ENCODE measurements around the gene STAT6.

STAT6 gene

GRCh38 chr12:57106021-57106708 lies 5.0 kb downstream of the STAT6 start:
- peaks cover 63% of the 10 kb centered on the region for H3K4me1 Mint-ChIP-seq
- CTCF ChIA-PET: interaction anchor here (0.9 to 1.3 kb wide), 3 partner anchors 12 to 105 kb away, joined by 3 read pairs; no protein-coding TSS in a partner anchor
- H3K27ac Mint-ChIP-seq: peak overlapping the region; percentile 7
- H3K36me3 Mint-ChIP-seq: peaks cover 48% of the 10 kb centered on the region
- DNase-seq: no peak
- no peaks in the 10 kb centered on the region for H3K27me3 Mint-ChIP-seq
- no peaks in the 10 kb centered on the region for H3K9me3 Mint-ChIP-seq
- H3K4me3 Mint-ChIP-seq: no peak overlapping the region

GRCh38 chr12:57105011-57105753 lies 6.0 kb downstream of the STAT6 start:
- Mint-ChIP-seq H3K27me3 (no peaks in the 10 kb centered on the region), H3K36me3 (peaks cover 49% of the 10 kb centered on the region), H3K9me3 (no peaks in the 10 kb centered on the region), H3K4me3 (no peak overlapping the region), H3K4me1 (peaks cover 70% of the 10 kb centered on the region), H3K27ac (no peak overlapping the region)
- CTCF ChIA-PET: interaction anchor here (1.1 to 2.4 kb wide), 4 partner anchors 11 to 104 kb away, joined by 3 to 6 read pairs (median 4); no protein-coding TSS in a partner anchor
- no peak for DNase-seq

GRCh38 chr12:57104292-57104910 lies 6.8 kb downstream of the STAT6 start:
- Mint-ChIP-seq H3K36me3 (peaks cover 54% of the 10 kb centered on the region), H3K4me1 (peaks cover 68% of the 10 kb centered on the region), H3K4me3 (no peak overlapping the region), H3K27ac (no peak overlapping the region), H3K27me3 (no peaks in the 10 kb centered on the region), H3K9me3 (no peaks in the 10 kb centered on the region)
- CTCF ChIA-PET: interaction anchor here (1.2 to 2.4 kb wide), 3 partner anchors 8 to 71 kb away, joined by 4 to 6 read pairs (median 5); no protein-coding TSS in a partner anchor
- DNase-seq: no peak

GRCh38 chr12:57103856-57104255 lies 7.3 kb downstream of the STAT6 start:
- H3K27ac Mint-ChIP-seq: no peak overlapping the region
- H3K36me3 Mint-ChIP-seq: peaks cover 57% of the 10 kb centered on the region
- CTCF ChIA-PET: interaction anchor here (1.5 to 2.4 kb wide), 2 partner anchors 8 to 12 kb away, joined by 5 to 6 read pairs; no protein-coding TSS in a partner anchor
- no peaks in the 10 kb centered on the region for H3K27me3 Mint-ChIP-seq
- H3K9me3 Mint-ChIP-seq: no peaks in the 10 kb centered on the region
- peaks cover 71% of the 10 kb centered on the region for H3K4me1 Mint-ChIP-seq
- DNase-seq: no peak
- no peak overlapping the region for H3K4me3 Mint-ChIP-seq

DNA sequence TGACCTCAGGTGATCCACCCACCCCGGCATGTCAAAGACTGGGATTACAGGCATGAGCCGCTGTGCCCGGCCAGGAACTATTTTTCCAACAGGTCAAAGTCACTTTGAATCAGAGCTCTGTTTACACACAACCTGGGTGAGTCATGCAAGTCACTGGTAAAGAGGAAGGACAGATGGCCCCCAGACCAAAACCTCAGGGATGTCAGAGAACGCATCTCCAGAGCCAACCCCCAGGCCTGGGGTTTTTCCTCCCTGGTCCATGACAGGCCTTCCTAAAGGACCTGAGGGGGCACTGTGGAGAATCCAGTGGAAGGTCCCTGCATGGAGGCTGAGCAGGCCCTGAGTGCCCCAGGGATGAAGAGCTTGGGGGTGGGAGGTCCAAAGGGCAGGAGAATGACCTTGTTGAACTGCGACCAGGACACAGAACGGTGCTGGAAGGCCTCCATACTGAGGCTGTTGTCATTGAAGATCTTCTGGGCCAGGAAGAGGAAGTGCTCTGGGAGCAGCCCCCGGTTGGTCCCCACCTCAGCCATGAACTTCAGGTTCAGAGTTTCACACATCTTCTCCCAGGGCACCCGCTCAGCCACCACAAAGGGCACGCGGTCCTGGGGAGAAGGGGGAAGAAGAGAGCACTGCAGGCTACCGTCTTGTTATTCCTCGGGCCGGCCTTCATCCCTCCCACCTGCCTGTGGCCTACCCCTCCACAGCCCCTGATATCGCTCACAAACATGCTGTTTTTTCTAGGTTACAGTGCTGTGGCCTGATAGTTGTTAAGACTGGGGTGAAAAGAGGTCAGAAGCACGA lies 9.1 kb downstream of the STAT6 start:
- Mint-ChIP-seq H3K4me1 (peaks cover 56% of the 10 kb centered on the region), H3K27me3 (no peaks in the 10 kb centered on the region), H3K4me3 (no peak overlapping the region), H3K27ac (peak overlapping the region; percentile 58), H3K36me3 (peaks cover 58% of the 10 kb centered on the region), H3K9me3 (no peaks in the 10 kb centered on the region)
- CTCF ChIA-PET: interaction anchor here (0.9 to 2.4 kb wide), 3 partner anchors 10 to 31 kb away, joined by 3 to 6 read pairs (median 5); partner anchors contain the start of gene STAT6
- no peak for DNase-seq

DNA sequence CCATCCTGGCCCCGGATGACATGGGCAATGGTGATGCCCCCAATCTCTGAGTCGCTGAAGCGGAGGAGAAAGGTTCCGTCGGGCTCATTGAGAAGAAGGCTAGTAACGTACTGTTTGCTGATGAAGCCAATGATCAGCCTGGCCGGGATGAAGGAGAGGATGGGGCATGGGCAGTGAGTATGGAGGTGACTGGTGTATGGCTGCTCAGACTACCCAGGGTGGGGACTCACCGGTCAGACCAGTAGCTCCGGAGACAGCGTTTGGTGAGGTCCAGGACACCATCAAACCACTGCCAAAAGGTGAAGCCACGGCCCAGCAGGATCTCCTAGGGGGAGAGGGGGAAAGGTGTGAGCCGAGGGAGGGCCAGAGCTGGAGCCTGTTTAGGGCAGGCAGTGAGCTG lies 11.4 kb downstream of the STAT6 start:
- Mint-ChIP-seq H3K9me3 (no peaks in the 10 kb centered on the region), H3K4me3 (no peak overlapping the region), H3K36me3 (peaks cover 58% of the 10 kb centered on the region), H3K27me3 (no peaks in the 10 kb centered on the region), H3K4me1 (peaks cover 60% of the 10 kb centered on the region), H3K27ac (peak overlapping the region; percentile 59)
- DNase-seq: no peak
- CTCF ChIA-PET: interaction anchor here (1.0 to 10.4 kb wide), 7 partner anchors 10 to 68 kb away, joined by 3 to 100 read pairs (median 5); partner anchors contain the start of genes NEMP1 and STAT6

GRCh38 chr12:57099047-57099714 lies 12.0 kb downstream of the STAT6 start:
- H3K27me3 Mint-ChIP-seq: no peaks in the 10 kb centered on the region
- peaks cover 55% of the 10 kb centered on the region for H3K36me3 Mint-ChIP-seq
- no peak overlapping the region for H3K4me3 Mint-ChIP-seq
- peaks cover 62% of the 10 kb centered on the region for H3K4me1 Mint-ChIP-seq
- no peaks in the 10 kb centered on the region for H3K9me3 Mint-ChIP-seq
- CTCF ChIA-PET: interaction anchor here (1.0 to 10.4 kb wide), 7 partner anchors 9 to 68 kb away, joined by 3 to 100 read pairs (median 5); partner anchors contain the start of genes NEMP1 and STAT6
- peak overlapping the region; percentile 66 for H3K27ac Mint-ChIP-seq
- DNase-seq: no peak

- Mint-ChIP-seq H3K4me1 (peaks cover 65% of the 10 kb centered on the region), H3K27me3 (no peaks in the 10 kb centered on the region), H3K9me3 (no peaks in the 10 kb centered on the region), H3K36me3 (peaks cover 55% of the 10 kb centered on the region), H3K4me3 (no peak overlapping the region), H3K27ac (peak overlapping the region; percentile 66)
- CTCF ChIA-PET: interaction anchor here (1.2 to 10.4 kb wide), 4 partner anchors 8 to 67 kb away, joined by 3 to 100 read pairs (median 5); partner anchors contain the start of gene STAT6
- DNase-seq: no peak
These were observed 12.6 kb downstream of the STAT6 start for GRCh38 chr12:57098546-57098945.

DNA sequence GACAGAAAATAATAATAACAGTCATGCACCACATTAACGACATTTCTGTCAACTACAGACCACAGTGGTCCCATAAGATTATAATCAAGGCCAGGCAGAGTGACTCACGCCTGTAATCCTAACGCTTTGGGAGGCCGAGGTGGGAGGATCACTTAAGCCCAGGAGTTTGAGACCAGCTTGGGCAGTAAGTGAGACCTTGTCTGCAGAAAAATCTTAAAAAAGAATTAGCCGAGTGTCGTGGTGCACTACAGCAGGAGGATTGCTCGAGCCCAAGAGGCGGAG lies 13.7 kb downstream of the STAT6 start:
- Mint-ChIP-seq H3K27ac (no peak overlapping the region), H3K9me3 (no peaks in the 10 kb centered on the region), H3K27me3 (no peaks in the 10 kb centered on the region), H3K4me1 (peaks cover 71% of the 10 kb centered on the region), H3K36me3 (peaks cover 57% of the 10 kb centered on the region), H3K4me3 (no peak overlapping the region)
- CTCF ChIA-PET: interaction anchor here (1.0 to 10.4 kb wide), 2 partner anchors 13 to 27 kb away, joined by 3 to 100 read pairs; partner anchors contain the start of gene STAT6
- no peak for DNase-seq

- CTCF ChIA-PET: interaction anchor here (1.0 to 10.4 kb wide), 4 partner anchors 14 to 28 kb away, joined by 3 to 100 read pairs (median 6); partner anchors contain the start of gene STAT6
- peaks cover 53% of the 10 kb centered on the region for H3K36me3 Mint-ChIP-seq
- no peak for DNase-seq
- H3K9me3 Mint-ChIP-seq: no peaks in the 10 kb centered on the region
- H3K27me3 Mint-ChIP-seq: no peaks in the 10 kb centered on the region
- H3K4me1 Mint-ChIP-seq: peaks cover 67% of the 10 kb centered on the region
- H3K4me3 Mint-ChIP-seq: no peak overlapping the region
- H3K27ac Mint-ChIP-seq: peak overlapping the region; percentile 50
These were observed 14.2 kb downstream of the STAT6 start for GRCh38 chr12:57096748-57097553.

DNA sequence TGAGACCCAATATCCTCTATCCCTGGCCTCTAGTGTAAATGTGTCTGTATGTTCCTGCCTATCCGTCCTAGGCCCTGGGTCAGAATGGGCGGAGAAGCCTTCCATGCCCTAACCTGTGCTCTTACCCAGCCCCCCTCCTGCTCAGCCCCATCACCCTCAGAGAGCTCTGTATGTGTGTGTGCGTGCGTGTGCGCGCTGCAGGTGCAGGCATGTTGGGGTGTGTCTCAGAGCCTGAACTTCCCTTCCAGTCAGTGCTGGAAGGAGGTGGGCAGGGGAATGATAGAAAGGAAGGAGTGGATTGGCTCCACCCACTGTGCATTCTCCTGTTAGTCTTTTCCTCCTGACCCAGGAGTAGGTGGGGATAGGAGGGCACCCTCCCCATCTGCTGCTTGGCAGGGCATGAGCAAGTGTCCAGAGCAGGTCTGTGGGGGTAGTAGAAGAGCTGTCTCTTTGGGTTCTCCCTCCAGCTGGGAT lies 15.0 kb downstream of the STAT6 start:
- H3K4me3 Mint-ChIP-seq: no peak overlapping the region
- DNase-seq: no peak
- peaks cover 54% of the 10 kb centered on the region for H3K36me3 Mint-ChIP-seq
- CTCF ChIA-PET: interaction anchor here (1.0 to 10.4 kb wide), 3 partner anchors 15 to 27 kb away, joined by 3 to 100 read pairs (median 9); partner anchors contain the start of gene STAT6
- no peaks in the 10 kb centered on the region for H3K27me3 Mint-ChIP-seq
- H3K27ac Mint-ChIP-seq: peak overlapping the region; percentile 82
- no peaks in the 10 kb centered on the region for H3K9me3 Mint-ChIP-seq
- H3K4me1 Mint-ChIP-seq: peaks cover 63% of the 10 kb centered on the region

DNA sequence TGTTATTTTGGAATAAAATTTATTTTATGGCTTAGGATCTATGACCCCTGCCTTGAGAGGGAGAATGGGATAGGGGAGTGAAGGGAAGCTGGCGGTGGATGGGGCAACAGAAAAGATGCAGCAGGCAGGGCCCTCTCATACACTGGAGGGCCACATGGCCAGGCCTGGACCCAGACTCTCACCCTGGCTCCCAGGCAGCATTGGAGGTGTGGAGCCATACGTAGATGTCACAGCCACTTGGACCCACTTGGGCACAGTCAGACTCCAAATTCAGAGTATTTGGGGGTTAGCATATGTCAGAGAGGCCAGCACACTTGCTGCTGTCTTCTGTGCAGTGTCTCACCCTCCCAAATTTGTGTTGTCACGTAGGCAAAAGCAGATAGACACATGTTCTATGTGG lies 15.7 kb downstream of the STAT6 start:
- Mint-ChIP-seq H3K4me3 (no peak overlapping the region), H3K9me3 (no peaks in the 10 kb centered on the region), H3K36me3 (peaks cover 55% of the 10 kb centered on the region), H3K4me1 (peaks cover 64% of the 10 kb centered on the region), H3K27ac (peak overlapping the region; percentile 82), H3K27me3 (no peaks in the 10 kb centered on the region)
- CTCF ChIA-PET: interaction anchor here (2.0 to 10.4 kb wide), 2 partner anchors 15 to 26 kb away, joined by 9 to 100 read pairs; partner anchors contain the start of gene STAT6
- no peak for DNase-seq

All from activated naive CD4-positive, alpha-beta T cell treated with anti-CD3 and anti-CD28 coated beads, Interleukin-2, amount 10 ng/mL, durations not matched to agents 7 days and 5 days (primary cell).